Astrocyte (in vitro differentiated cells and primary cell): ENCODE measurements around the gene PUS10.

ENCODE experiments used
- CTCF ChIP-seq: IDR thresholded peaks from 2 replicates; pipeline ENCODE4 v1.5.1; 2011; ENCODE audit warnings: low read depth, mild to moderate bottlenecking, inconsistent platforms, low read length, moderate library complexity; ENCODE audit not compliant: insufficient read depth
- EZH2 ChIP-seq: IDR thresholded peaks from 2 replicates; pipeline ENCODE4 v1.6.1; 2012; ENCODE audit warnings: mild to moderate bottlenecking, low read length, inconsistent platforms; ENCODE audit not compliant: insufficient read depth

- TF ChIP-seq EZH2 (no peak), CTCF (no peak)
These were observed 48.0 kb upstream of the PUS10 start, which contains the start of gene SANBR for GRCh38 chr2:61065714-61066709.
